BLaER1 (cell line): ENCODE data around the gene DNAJC22.
"Not testable (repeated sequence)": the region's sequence is repeated elsewhere in the genome, so short reads cannot be mapped to it uniquely, and the experiment has no call there.

ENCODE experiments used
- H3K27ac ChIP-seq: shearing (Covaris generic); formaldehyde crosslinking; 2 replicates; pipeline ENCODE4 v1.8.1; 2022
- H3K27me3 ChIP-seq: shearing (Covaris generic); formaldehyde crosslinking; 2 replicates; pipeline ENCODE4 v1.8.1; 2022
- H3K36me3 ChIP-seq: shearing (Covaris generic); formaldehyde crosslinking; 2 replicates; pipeline ENCODE4 v1.8.1; 2022
- H3K4me1 ChIP-seq: shearing (Covaris generic); formaldehyde crosslinking; 2 replicates; pipeline ENCODE4 v1.8.1; 2022
- H3K4me2 ChIP-seq: shearing (Covaris generic); formaldehyde crosslinking; 2 replicates; pipeline ENCODE4 v1.8.1; 2022
- H3K4me3 ChIP-seq: shearing (Covaris generic); formaldehyde crosslinking; 2 replicates; pipeline ENCODE4 v1.8.1; 2022
- H3K9ac ChIP-seq: shearing (Covaris generic); formaldehyde crosslinking; 2 replicates; pipeline ENCODE4 v1.8.1; 2022
- H3K9me3 ChIP-seq: shearing (Covaris generic); formaldehyde crosslinking; 2 replicates; pipeline ENCODE4 v1.8.1; 2022
- H4K20me1 ChIP-seq: shearing (Covaris generic); formaldehyde crosslinking; 2 replicates; pipeline ENCODE4 v1.8.1; 2022
- Cebpa-rat ChIP-seq: shearing (Covaris generic); IDR thresholded peaks from 2 replicates; pipeline ENCODE4 v1.8.1; 2022

DNAJC22 gene

DNA sequence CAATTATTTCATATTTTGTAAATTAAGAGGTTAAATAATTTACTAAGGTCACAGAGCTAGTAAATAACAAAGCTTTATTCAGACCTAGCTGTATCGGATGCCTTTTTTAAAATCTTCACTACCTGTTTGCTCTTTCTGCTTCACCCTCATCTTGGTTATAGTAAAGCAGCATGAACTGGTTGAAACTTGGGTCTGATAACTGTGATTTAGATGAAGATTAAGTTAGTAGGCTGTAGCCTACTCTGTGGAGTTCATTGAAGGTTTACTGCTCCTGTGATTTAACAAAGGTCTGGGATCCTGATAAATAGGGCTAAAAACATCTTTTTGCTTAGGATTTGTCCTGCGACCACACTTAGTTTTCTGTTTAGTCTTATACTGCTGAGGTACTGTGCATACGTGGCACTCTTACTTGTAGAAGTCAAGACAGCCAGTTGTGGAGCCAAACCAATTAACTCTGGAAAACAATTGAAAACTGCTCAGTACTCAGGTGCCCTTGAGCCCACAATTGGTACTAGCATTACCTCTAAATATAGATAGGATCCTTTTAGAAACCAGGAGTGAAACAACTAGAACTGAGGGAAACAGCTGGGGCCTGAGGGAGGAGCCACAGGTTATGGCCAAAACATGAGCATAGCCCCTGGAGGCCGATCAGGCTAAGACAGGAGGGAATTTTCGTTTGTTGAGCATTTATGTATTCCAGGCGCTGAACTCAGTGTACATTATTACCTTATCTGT lies 22.9 kb downstream of the DNAJC22 start:
- H3K9me3 ChIP-seq = no peaks in the 10 kb centered on the region
- H3K4me1 ChIP-seq = peaks cover 47% of the 10 kb centered on the region
- peaks cover 58% of the 10 kb centered on the region for H4K20me1 ChIP-seq
- no peak overlapping the region for H3K4me3 ChIP-seq
- H3K9ac ChIP-seq = no peak overlapping the region
- no peaks in the 10 kb centered on the region for H3K27me3 ChIP-seq
- no peak for TF ChIP-seq Cebpa-rat
- peaks cover 33% of the 10 kb centered on the region for H3K36me3 ChIP-seq
- H3K27ac ChIP-seq = no peak overlapping the region
- peak overlapping the region; percentile 91 for H3K4me2 ChIP-seq

DNA sequence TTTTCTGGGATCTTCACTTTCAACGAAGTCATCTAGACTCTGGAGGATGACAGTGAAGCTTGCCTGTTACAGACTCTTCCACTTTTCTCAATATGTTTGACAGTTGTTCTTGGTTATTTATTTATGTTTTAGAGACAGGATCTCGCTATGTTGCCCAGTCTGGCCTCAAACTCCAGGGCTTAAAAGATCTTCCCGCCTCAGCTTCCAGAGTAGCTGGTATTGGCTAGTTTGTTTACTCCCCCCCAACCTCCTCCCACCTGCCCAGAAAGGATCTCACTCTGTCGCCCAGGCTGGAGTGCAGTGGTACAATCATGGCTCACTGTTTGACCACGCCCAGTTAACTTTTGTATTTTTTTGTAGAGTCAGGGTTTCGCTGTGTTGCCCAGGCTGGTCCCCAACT lies 23.9 kb downstream of the DNAJC22 start:
- H3K4me1 ChIP-seq = peaks cover 45% of the 10 kb centered on the region
- no peak overlapping the region for H3K4me3 ChIP-seq
- TF ChIP-seq Cebpa-rat = no peak
- peak overlapping the region; percentile 91 for H3K4me2 ChIP-seq
- no peak overlapping the region for H3K27ac ChIP-seq
- peaks cover 33% of the 10 kb centered on the region for H3K36me3 ChIP-seq
- H4K20me1 ChIP-seq = peaks cover 68% of the 10 kb centered on the region
- H3K27me3 ChIP-seq = no peaks in the 10 kb centered on the region
- no peak overlapping the region for H3K9ac ChIP-seq
- H3K9me3 ChIP-seq = no peaks in the 10 kb centered on the region

DNA sequence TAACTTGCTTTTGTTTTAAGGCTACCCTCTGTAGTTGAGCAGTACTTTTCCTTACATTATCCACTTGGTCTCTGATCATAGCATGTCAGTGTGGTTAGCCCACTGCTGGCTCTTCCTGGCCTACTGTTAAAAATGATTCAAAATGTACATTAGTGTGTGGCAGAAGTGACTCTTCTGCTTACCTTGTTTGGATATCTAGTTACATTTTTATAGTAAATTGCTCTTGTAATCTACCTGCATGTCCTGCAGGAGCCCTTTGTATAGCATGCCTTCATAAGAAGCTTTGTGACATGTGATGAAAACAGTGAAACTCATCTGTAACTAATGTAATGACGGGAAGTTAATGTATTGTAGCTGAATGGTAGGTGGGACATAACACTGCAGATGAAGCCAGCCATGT lies 28.7 kb downstream of the DNAJC22 start:
- Histone ChIP-seq H3K36me3 (peaks cover 33% of the 10 kb centered on the region), H3K27me3 (no peaks in the 10 kb centered on the region), H3K9me3 (no peaks in the 10 kb centered on the region), H3K9ac (no peak overlapping the region), H3K4me2 (no peak overlapping the region), H3K27ac (no peak overlapping the region), H3K4me3 (no peak overlapping the region), H4K20me1 (peaks cover 78% of the 10 kb centered on the region), H3K4me1 (peaks cover 12% of the 10 kb centered on the region)
- no peak for TF ChIP-seq Cebpa-rat

DNA sequence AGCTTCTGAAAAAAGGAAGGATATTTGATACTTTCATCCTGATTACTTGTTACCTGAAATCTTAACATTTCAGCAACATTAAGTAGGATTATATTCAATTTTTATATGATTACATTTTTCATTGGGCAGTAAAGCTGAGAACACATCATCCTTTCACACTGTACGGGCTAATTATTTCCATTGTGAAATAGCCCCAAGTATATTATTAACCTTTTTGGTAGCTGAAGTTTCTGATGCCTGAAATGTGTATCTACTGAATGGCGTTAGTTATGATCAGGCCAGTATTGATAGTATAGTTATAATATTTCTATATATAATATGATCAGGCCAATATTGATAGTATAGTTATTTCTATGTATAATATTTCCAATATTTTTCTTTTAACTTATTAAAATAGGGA lies 30.7 kb downstream of the DNAJC22 start:
- Histone ChIP-seq H3K27me3 (no peaks in the 10 kb centered on the region), H3K4me3 (no peak overlapping the region), H3K9ac (no peak overlapping the region), H3K9me3 (no peaks in the 10 kb centered on the region), H3K27ac (no peak overlapping the region), H3K4me2 (no peak overlapping the region), H4K20me1 (peaks cover 78% of the 10 kb centered on the region), H3K36me3 (peaks cover 22% of the 10 kb centered on the region), H3K4me1 (no peaks in the 10 kb centered on the region)
- TF ChIP-seq Cebpa-rat = no peak

DNA sequence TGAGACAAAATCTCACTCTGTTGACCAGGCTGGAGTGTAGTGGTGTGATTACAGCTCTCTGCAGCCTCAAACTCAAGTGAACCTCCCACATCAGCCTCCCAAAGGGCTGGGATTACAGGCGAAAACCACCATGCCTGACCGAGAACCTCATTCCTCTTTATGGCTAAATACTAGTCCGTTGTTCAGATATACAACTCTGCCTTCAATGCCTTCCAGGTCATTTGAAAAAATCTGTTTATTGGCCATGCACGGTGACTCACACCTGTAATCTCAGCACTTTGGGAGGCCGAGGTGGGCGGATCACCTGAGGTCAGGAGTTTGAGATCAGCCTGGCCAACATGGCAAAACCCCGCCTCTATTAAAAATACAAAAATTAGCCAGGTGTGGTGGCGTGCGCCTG lies 33.5 kb downstream of the DNAJC22 start:
- not testable (repeated sequence) for H3K4me2 ChIP-seq

DNA sequence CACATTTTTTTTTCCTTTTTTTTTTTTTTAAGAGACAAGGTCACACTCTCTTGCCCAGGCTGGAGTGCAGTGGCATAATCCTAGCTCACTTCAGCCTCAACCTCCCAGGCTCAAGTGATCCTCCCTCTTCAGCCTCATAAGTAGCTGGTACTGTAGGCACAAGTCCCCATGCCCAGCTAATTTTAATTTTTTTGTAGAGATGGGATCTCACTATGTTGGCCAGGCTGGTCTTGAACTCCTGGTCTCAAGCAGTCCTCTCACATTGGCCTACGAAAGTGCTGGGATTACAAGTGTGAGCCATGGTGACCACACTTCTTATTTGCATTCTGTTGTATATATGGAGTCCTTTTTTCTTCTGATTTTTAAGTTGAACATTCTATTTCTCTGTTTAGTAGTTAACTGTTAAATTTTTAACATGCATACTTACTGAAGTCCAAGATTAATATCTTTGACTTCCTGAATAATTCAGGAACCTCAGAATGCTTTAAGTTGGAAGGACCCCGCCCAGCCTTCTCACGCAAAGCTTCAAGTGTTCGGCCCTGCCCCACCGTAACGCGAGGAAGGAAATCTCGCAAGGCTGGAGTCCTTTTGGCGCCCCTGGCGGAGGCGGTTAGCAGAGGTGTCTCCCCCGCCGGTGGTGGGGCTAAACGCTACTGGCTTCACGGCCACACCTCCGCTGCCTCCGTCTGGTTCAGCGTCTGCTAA lies 42.1 kb downstream of the DNAJC22 start:
- Histone ChIP-seq H3K4me2 (no peak overlapping the region), H3K27ac (no peak overlapping the region), H3K4me1 (no peaks in the 10 kb centered on the region), H3K36me3 (peaks cover 45% of the 10 kb centered on the region), H3K27me3 (no peaks in the 10 kb centered on the region), H4K20me1 (peaks cover 31% of the 10 kb centered on the region), H3K4me3 (no peak overlapping the region), H3K9ac (no peak overlapping the region), H3K9me3 (peaks cover 2% of the 10 kb centered on the region; the same call in 1 of the 2 replicates)
- no peak for TF ChIP-seq Cebpa-rat

More for the DNA sequence above, 33.5 kb downstream of the DNAJC22 start:
- not testable (repeated sequence) for H3K4me3 ChIP-seq, H3K4me1 ChIP-seq, H3K9me3 ChIP-seq, H3K36me3 ChIP-seq, H3K27me3 ChIP-seq, H3K27ac ChIP-seq, H3K9ac ChIP-seq
- peaks cover 76% of the 10 kb centered on the region for H4K20me1 ChIP-seq

DNA sequence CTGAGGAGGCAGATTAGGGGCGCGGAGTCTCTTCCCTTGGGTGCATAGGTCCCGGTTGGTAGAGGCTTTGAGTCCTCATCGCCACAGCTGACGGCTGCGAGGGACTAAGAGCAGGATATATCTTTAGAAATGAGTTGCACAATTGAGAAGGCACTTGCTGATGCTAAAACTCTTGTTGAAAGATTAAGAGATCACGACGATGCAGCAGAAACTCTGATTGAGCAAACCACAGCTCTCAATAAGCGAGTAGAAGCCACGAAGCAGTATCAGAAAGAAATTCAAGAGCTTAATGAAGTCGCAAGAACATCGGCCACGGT lies 42.7 kb downstream of the DNAJC22 start:
- no peaks in the 10 kb centered on the region for H3K4me1 ChIP-seq
- no peak overlapping the region for H3K4me2 ChIP-seq
- H3K9me3 ChIP-seq = peaks cover 7% of the 10 kb centered on the region; the same call in 1 of the 2 replicates
- H3K36me3 ChIP-seq = peaks cover 49% of the 10 kb centered on the region
- no peak overlapping the region for H3K27ac ChIP-seq
- TF ChIP-seq Cebpa-rat = no peak
- H4K20me1 ChIP-seq = peaks cover 26% of the 10 kb centered on the region; the same call in 1 of the 2 replicates
- no peaks in the 10 kb centered on the region for H3K27me3 ChIP-seq
- no peak overlapping the region for H3K9ac ChIP-seq
- no peak overlapping the region for H3K4me3 ChIP-seq

DNA sequence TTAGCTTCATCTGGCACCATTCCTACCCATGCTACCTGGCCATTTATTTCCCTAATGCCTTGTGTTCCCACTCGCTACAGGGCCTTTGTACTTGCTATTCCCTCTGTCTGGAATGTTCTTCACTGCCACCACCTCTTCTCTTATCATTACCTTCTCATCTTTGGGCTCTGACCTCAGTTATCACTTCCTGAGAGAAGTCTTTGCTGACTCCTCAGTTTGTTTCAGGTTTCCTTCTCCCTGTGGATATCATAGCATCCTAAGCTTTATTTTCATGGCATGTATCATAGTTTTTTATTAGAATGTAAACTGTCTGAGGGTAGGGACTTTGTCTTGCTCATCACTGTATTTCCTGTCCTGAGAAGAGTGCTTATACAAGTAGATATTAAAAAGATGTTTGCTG lies 50.3 kb downstream of the DNAJC22 start:
- Histone ChIP-seq H3K27me3 (no peaks in the 10 kb centered on the region), H3K9me3 (peaks cover 17% of the 10 kb centered on the region), H4K20me1 (peaks cover 55% of the 10 kb centered on the region), H3K36me3 (peaks cover 26% of the 10 kb centered on the region), H3K4me1 (no peaks in the 10 kb centered on the region), H3K4me3 (no peak overlapping the region), H3K27ac (no peak overlapping the region), H3K4me2 (no peak overlapping the region), H3K9ac (no peak overlapping the region)
- TF ChIP-seq Cebpa-rat = no peak

DNA sequence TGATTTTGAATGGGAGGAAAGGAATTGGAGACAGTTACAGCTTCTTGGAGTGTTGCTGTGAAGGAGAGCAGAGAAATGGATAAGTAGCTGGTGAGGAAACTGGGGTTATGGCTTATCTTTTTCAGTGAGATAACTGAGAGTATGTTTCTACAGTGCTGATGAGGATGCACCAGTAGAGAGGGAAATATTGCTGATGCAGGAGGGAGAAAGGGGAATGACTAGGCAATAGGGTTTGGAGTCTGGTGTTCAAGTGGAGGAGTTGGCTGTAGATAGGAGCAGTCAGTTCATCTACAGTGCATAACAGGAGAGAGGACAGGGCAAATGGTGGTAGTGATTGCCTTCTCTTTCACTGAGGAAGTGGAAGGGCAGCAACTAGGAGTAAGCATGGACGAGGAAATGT lies 53.6 kb downstream of the DNAJC22 start:
- peaks cover 86% of the 10 kb centered on the region for H4K20me1 ChIP-seq
- no peaks in the 10 kb centered on the region for H3K27me3 ChIP-seq
- peaks cover 3% of the 10 kb centered on the region for H3K9me3 ChIP-seq
- no peak overlapping the region for H3K27ac ChIP-seq
- peaks cover 12% of the 10 kb centered on the region for H3K36me3 ChIP-seq
- no peak overlapping the region for H3K4me2 ChIP-seq
- no peak for TF ChIP-seq Cebpa-rat
- H3K9ac ChIP-seq = no peak overlapping the region
- no peaks in the 10 kb centered on the region for H3K4me1 ChIP-seq
- H3K4me3 ChIP-seq = no peak overlapping the region
